ENCODE data around the gene FAM78A.
A peak's percentile ranks its signal among the peaks of the same experiment; 100 is the strongest.
"Not testable (repeated sequence)": the region's sequence is repeated elsewhere in the genome, so short reads cannot be mapped to it uniquely, and the experiment has no call there.

Gene FAM78A

GRCh38 chr9:131281119-131281965 is 5.0 kb upstream of the FAM78A start:
- DNase-seq (ENCODE audit: low read depth in 2 of 2), result no peak

- no peak for DNase-seq (ENCODE audit: low read depth in 2 of 2)
These were observed 4.3 kb upstream of the FAM78A start for GRCh38 chr9:131280660-131281059.

GRCh38 chr9:131279863-131280570 is 3.7 kb upstream of the FAM78A start:
- no peak for DNase-seq (ENCODE audit: low read depth in 2 of 2)

- DNase-seq (ENCODE audit: low read depth in 2 of 2), result no peak
These were observed 3.0 kb upstream of the FAM78A start for GRCh38 chr9:131279196-131279862.

GRCh38 chr9:131278702-131279111 is 2.4 kb upstream of the FAM78A start:
- no peak for DNase-seq (ENCODE audit: low read depth in 2 of 2)

GRCh38 chr9:131277910-131278701 is 1.8 kb upstream of the FAM78A start:
- peak; percentile 58 to 67 for DNase-seq (ENCODE audit: low read depth in 2 of 2)

- no peak for DNase-seq (ENCODE audit: low read depth in 2 of 2)
These were observed 1.1 kb upstream of the FAM78A start for GRCh38 chr9:131277287-131277909.

- DNase-seq (ENCODE audit: low read depth in 2 of 2), result no peak
These were observed 579 bp upstream of the FAM78A start for GRCh38 chr9:131276891-131277286.

GRCh38 chr9:131275332-131276093 is 797 bp downstream of the FAM78A start:
- DNase-seq (ENCODE audit: low read depth in 2 of 2), result no peak

GRCh38 chr9:131274674-131275331 is 1.5 kb downstream of the FAM78A start:
- no peak for DNase-seq (ENCODE audit: low read depth in 2 of 2)

GRCh38 chr9:131273856-131274673 is 2.2 kb downstream of the FAM78A start:
- DNase-seq (ENCODE audit: low read depth in 2 of 2), result no peak

GRCh38 chr9:131273146-131273855 is 3.0 kb downstream of the FAM78A start:
- no peak for DNase-seq (ENCODE audit: low read depth in 2 of 2)

GRCh38 chr9:131272212-131272611 is 4.1 kb downstream of the FAM78A start:
- no peak for DNase-seq (ENCODE audit: low read depth in 2 of 2)

GRCh38 chr9:131271506-131271931 is 4.8 kb downstream of the FAM78A start:
- no peak for DNase-seq (ENCODE audit: low read depth in 2 of 2)

- DNase-seq (ENCODE audit: low read depth in 2 of 2), result not testable (repeated sequence)
These were observed 5.4 kb downstream of the FAM78A start for GRCh38 chr9:131271016-131271273.

GRCh38 chr9:131270171-131271015 is 5.9 kb downstream of the FAM78A start:
- DNase-seq (ENCODE audit: low read depth in 2 of 2), result no peak

Measured in stimulated activated CD4-positive, alpha-beta T cell treated with anti-CD3 and anti-CD28 coated beads, Interleukin-12 subunit alpha, Interleukin-12 subunit beta, amount 100 ng/mL, for 24 hours (primary cell).